Right lobe of liver (tissue), 4 donors: ENCODE measurements around the gene DLGAP4.

Experiments used
- POLR2A ChIP-seq: fragments of 450-650 bp; IDR thresholded peaks from one replicate; pipeline ENCODE4 v1.6.1; 2017; ENCODE audit warnings: antibody characterized with exemption, mild to moderate bottlenecking
- TF ChIP-seq, protein P1 (sequence below), 4 donors: fragments of 200-600 bp in 3 of 4; fragments of 450-650 bp in 1 of 4; IDR thresholded peaks; one replicate each; pipeline versions ENCODE4 v1.5.1 to v1.8.0; 2016 to 2022; ENCODE audit warnings: antibody characterized with exemption in 4 of 4, mild to moderate bottlenecking in 2 of 4
- donor health status: DM: no; HTN: no; CAD: no.
- donor health status: DM: no; HTN: no; CAD: no.
- donor health status: DM: no; HTN: yes; CAD: no.

DNA sequence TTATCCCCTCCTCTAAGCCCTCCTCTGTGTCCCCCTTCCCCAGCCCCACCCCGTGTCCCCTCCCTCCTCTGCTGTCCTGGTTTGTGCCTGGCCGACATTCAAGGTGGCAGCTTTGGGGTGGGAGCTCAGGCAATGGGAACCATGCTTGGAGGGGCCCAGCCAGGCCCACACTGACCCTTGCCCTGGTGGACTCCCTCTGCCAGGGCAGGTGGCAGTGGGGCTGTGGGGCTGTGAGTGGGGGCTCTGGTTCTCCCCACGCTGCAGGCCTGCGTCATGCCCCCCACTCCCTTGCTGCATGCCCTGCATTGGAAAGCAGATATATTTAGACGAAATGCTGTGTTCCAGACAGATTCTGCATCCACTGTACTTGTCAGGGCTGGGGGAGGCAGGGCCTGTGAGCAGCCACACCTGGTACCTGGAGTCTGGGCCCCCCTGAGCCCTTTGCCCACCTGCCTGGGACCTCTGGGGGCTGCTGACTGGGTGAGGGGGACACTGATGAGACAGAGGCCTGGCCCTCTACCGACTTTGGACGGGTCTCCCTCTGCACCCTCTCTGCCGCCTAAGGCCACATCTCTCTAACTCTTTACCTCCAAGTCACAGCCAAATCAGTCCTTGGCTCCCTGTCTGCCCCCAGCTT is 14.2 kb downstream of the DLGAP4 start:
- TF ChIP-seq, protein P1, sequence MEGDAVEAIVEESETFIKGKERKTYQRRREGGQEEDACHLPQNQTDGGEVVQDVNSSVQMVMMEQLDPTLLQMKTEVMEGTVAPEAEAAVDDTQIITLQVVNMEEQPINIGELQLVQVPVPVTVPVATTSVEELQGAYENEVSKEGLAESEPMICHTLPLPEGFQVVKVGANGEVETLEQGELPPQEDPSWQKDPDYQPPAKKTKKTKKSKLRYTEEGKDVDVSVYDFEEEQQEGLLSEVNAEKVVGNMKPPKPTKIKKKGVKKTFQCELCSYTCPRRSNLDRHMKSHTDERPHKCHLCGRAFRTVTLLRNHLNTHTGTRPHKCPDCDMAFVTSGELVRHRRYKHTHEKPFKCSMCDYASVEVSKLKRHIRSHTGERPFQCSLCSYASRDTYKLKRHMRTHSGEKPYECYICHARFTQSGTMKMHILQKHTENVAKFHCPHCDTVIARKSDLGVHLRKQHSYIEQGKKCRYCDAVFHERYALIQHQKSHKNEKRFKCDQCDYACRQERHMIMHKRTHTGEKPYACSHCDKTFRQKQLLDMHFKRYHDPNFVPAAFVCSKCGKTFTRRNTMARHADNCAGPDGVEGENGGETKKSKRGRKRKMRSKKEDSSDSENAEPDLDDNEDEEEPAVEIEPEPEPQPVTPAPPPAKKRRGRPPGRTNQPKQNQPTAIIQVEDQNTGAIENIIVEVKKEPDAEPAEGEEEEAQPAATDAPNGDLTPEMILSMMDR (IDR thresholded peaks at IDR 0.05), result no peak
- no peak for TF ChIP-seq POLR2A
